GM12878 (cell line): ENCODE measurements around the gene TBCA. TPM values are rescaled to one million over a fixed set of nuclear protein-coding genes. Genes with fewer than 3 reads are reported as not detected.

Experiments
- ATAC-seq: fragments of 200-7000 bp; cut with Tn5 transposase; 3 replicates; pipeline ENCODE4 v1.9.1; 2020; ENCODE audit warnings: mild to moderate bottlenecking, moderate library complexity
- BruUV-seq: library from RNA; stranded (reverse); fragments of 400-500 nt; replicated peaks from 2 replicates; lab custom pipeline; 2021; lab: Mats Ljungman, UMichigan
- CTCF ChIA-PET: fragments of 300-600 bp; sonication (Branson Sonifier 250); formaldehyde crosslinking; extraction: SDS; loops from one replicate; lab custom pipeline; 2021; ENCODE audit warnings: inconsistent platforms; lab: Yijun Ruan, JAX
- POLR2A ChIA-PET: fragments of 350-600 bp; formaldehyde crosslinking; extraction: SDS; loops from one replicate; lab custom pipeline; 2021; ENCODE audit warnings: inconsistent platforms; lab: Charles Lee
- RAD21 ChIA-PET: fragments of 300-600 bp; sonication (Branson Sonifier 250); formaldehyde crosslinking; loops from one replicate; lab custom pipeline; 2023; ENCODE audit warnings: antibody characterized with exemption; ENCODE audit not compliant: unreplicated experiment; lab: Charles Lee
- SMC1A ChIA-PET: fragments of 300-600 bp; sonication (Branson Sonifier 250); formaldehyde crosslinking; loops from one replicate; lab custom pipeline; 2023; ENCODE audit not compliant: unreplicated experiment, uncharacterized antibody; lab: Charles Lee
- DNase-seq: peaks from one replicate; pipeline ENCODE4 v3.0.0-alpha.2; 2011; ENCODE audit warnings: low read depth, low spot score
- FAIRE-seq: peaks from 3 replicates; lab custom pipeline; 2011; peaks lifted over from hg19 to GRCh38; lab: Jason Lieb, UNC
- H2AFZ ChIP-seq: 2 replicates; pipeline ENCODE4 v1.6.0; 2011; ENCODE audit warnings: low read depth, low read length, control low read depth; ENCODE audit not compliant: control insufficient read depth
- H3K27ac ChIP-seq: 2 replicates; pipeline ENCODE4 v1.5.1; 2011; ENCODE audit warnings: control low read depth; ENCODE audit not compliant: control insufficient read depth, insufficient read depth
- H3K27me3 ChIP-seq, 2 experiments: replicated peaks in 1 of 2; 2 replicates each; pipeline versions ENCODE4 v1.6.0 to v1.6.1; 2011; ENCODE audit warnings: low read length in 1 of 2; ENCODE audit not compliant: control insufficient read depth in 2 of 2, insufficient read depth in 2 of 2
- H3K36me3 ChIP-seq, 2 experiments: 2 replicates each; pipeline ENCODE4 v1.5.1; 2011; ENCODE audit warnings: low read length in 1 of 2; ENCODE audit not compliant: control insufficient read depth in 2 of 2, insufficient read depth in 2 of 2
- H3K4me1 ChIP-seq: 2 replicates; pipeline ENCODE4 v1.6.1; 2011; ENCODE audit warnings: mild to moderate bottlenecking, low read length, moderate library complexity, mixed read lengths; ENCODE audit not compliant: control insufficient read depth, insufficient read depth
- H3K4me2 ChIP-seq: 2 replicates; pipeline ENCODE4 v1.6.0; 2011; ENCODE audit warnings: control low read depth; ENCODE audit not compliant: control insufficient read depth, insufficient read depth
- H3K4me3 ChIP-seq: fragments of 200-600 bp; sonication (generic); 2 replicates; pipeline ENCODE4 v1.5.1; 2016
- H3K79me2 ChIP-seq: 2 replicates; pipeline ENCODE4 v1.6.0; 2011; ENCODE audit warnings: low read length; ENCODE audit not compliant: control insufficient read depth, insufficient read depth
- H3K9ac ChIP-seq: 2 replicates; pipeline ENCODE4 v1.8.0; 2011; ENCODE audit warnings: low read length, control low read depth, mixed read lengths; ENCODE audit not compliant: control insufficient read depth, insufficient read depth
- H3K9me3 ChIP-seq: replicated peaks from 3 replicates; pipeline ENCODE4 v1.5.1; 2011; ENCODE audit warnings: mild to moderate bottlenecking, low read length; ENCODE audit not compliant: control insufficient read depth, insufficient read depth
- H4K20me1 ChIP-seq: 2 replicates; pipeline ENCODE4 v1.6.0; 2011; ENCODE audit not compliant: control insufficient read depth, insufficient read depth
- ATF7 ChIP-seq: fragments of 450-650 bp; IDR thresholded peaks from 2 replicates; pipeline ENCODE4 v1.6.1; 2016; ENCODE audit warnings: low read depth, mild to moderate bottlenecking
- BCLAF1 ChIP-seq: fragments of 450-650 bp; IDR thresholded peaks from 2 replicates; pipeline ENCODE4 v1.6.1; 2017; ENCODE audit warnings: antibody characterized with exemption, mild to moderate bottlenecking, moderate library complexity
- EED ChIP-seq: sonication (generic); IDR thresholded peaks from 2 replicates; pipeline ENCODE4 v1.6.1; 2016; ENCODE audit warnings: antibody characterized with exemption, low read depth
- JUNB ChIP-seq: IDR thresholded peaks from 2 replicates; pipeline ENCODE4 v1.6.1; 2016; ENCODE audit warnings: antibody characterized with exemption, mild to moderate bottlenecking
- KAT2A ChIP-seq: conservative IDR thresholded peaks from 2 replicates; pipeline ENCODE4 v1.6.1; 2011; ENCODE audit warnings: low read depth, low read length; ENCODE audit not compliant: control insufficient read depth
- MXI1 ChIP-seq: fragments of 150-350 bp; IDR thresholded peaks from 2 replicates; pipeline ENCODE4 v1.6.1; 2011; ENCODE audit warnings: low read depth, mild to moderate bottlenecking, inconsistent platforms, low read length, improper control_type of control experiment
- WGBS: methylation state at CpG from one replicate; pipeline ENCODE4 v1.1.6; 2016; ENCODE audit warnings: low lambda C conversion rate; ENCODE audit not compliant: insufficient replicate concordance, insufficient coverage; ENCODE audit errors: missing lambda C conversion rate; 5-methylcytosine and 5-hydroxymethylcytosine counted together
- in situ Hi-C: fragments of 300-500 bp; cut with MboI; formaldehyde crosslinking; loops from 9 replicates; pipeline ENCODE4 v1.14.3; 2018; ENCODE audit warnings: mixed read lengths
- intact Hi-C: fragments of 100-400 bp; cut with micrococcal nuclease; formaldehyde crosslinking; loops from one replicate; pipeline ENCODE4 v1.14.2; 2022; ENCODE audit not compliant: unreplicated experiment
- polyA plus RNA-seq, 11 experiments: library from polyadenylated mRNA; depleted of rRNA in 4 of 11; unstranded in 6 of 11; stranded (reverse) in 5 of 11; fragments of >200 nt; fragmentation: Nextera tagmentation in 4 of 11; fragmentation: Illumina TruSeq in 1 of 11; extraction: Ambion mirVana in 4 of 11; extraction: Trizol in 1 of 11; gene quantifications; 1 replicate in 1 of 11; 2 replicates in 10 of 11; pipeline versions ENCODE4 v1.2.1 to v1.2.3, GENCODE V29; 2011 to 2016; ENCODE audit warnings: inconsistent platforms in 2 of 11, missing spikeins in 2 of 11, low read depth in 1 of 11
- total RNA-seq, 4 experiments: library from RNA; depleted of rRNA in 3 of 4; stranded (reverse); fragments of >200 nt in 3 of 4; fragmentation: Illumina TruSeq in 1 of 4; extraction: Trizol in 1 of 4; gene quantifications; 2 replicates each; pipeline versions ENCODE4 v1.2.1 to v1.2.3, GENCODE V29; 2013 to 2021
- TF ChIP-seq, protein P1 (sequence below): fragments of 450-650 bp; IDR thresholded peaks from 2 replicates; pipeline ENCODE4 v1.6.1; 2018; ENCODE audit warnings: borderline replicate concordance, mild to moderate bottlenecking; ENCODE audit not compliant: partially characterized antibody

The TBCA gene
- total and polyA plus RNA-seq, 10 of the 15 experiments (the other 5 are each of a cell fraction or from before 2014, with no cell fraction given), result 86.3 to 647 (median 294) TPM

DNA sequence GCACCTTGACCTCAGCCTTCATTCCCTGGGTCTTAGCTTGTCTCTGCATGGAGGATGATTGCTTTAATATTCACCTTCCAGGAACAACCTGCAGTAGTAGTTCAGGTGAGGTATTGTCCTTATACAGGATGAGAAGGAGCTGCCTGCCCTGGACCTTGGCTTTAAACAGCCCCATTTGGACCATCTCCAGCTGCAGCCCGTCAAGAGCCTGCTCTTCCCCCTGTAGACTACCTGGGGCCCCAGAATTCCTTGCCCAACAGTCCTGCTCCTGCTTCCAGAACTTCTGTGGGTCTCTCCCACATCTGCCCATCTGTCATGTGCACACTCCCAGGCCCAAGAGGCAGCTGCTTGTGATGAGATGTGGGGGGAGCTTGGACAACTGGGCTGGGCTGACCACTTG lies 125.5 kb downstream of the TBCA start:
- no peak for FAIRE-seq
- RAD21 ChIA-PET, result interaction anchor here (0.6 to 1.8 kb wide), 3 partner anchors 10 to 90 kb away, joined by 3 to 5 read pairs (median 5); no protein-coding TSS in a partner anchor

More for the DNA sequence above, 125.5 kb downstream of the TBCA start:
- no peak for ATAC-seq
- peaks cover 0 to 2% of the 10 kb centered on the region in 2 experiments; a peak in 2 of 4 replicates for H3K27me3 ChIP-seq
- no peak overlapping the region for H3K27ac ChIP-seq
- no TSS peak for BruUV-seq
- no peaks in the 10 kb centered on the region for H3K4me1 ChIP-seq
- H3K9me3 ChIP-seq, result no peaks in the 10 kb centered on the region
- H3K79me2 ChIP-seq, result no peaks in the 10 kb centered on the region
- SMC1A ChIA-PET, result interaction anchor here (0.8 to 1.6 kb wide), 3 partner anchors 12 to 124 kb away, joined by 3 to 6 read pairs (median 3); partner anchors contain the start of gene OTP
- intact Hi-C loops (no loop called here), in situ Hi-C loops (no loop called here)
- DNase-seq, result no peak
- H4K20me1 ChIP-seq, result no peaks in the 10 kb centered on the region
- no peaks in the 10 kb centered on the region for H3K36me3 ChIP-seq
- no peak for TF ChIP-seq JUNB
- TF ChIP-seq BCLAF1, result no peak
- TF ChIP-seq, protein P1, sequence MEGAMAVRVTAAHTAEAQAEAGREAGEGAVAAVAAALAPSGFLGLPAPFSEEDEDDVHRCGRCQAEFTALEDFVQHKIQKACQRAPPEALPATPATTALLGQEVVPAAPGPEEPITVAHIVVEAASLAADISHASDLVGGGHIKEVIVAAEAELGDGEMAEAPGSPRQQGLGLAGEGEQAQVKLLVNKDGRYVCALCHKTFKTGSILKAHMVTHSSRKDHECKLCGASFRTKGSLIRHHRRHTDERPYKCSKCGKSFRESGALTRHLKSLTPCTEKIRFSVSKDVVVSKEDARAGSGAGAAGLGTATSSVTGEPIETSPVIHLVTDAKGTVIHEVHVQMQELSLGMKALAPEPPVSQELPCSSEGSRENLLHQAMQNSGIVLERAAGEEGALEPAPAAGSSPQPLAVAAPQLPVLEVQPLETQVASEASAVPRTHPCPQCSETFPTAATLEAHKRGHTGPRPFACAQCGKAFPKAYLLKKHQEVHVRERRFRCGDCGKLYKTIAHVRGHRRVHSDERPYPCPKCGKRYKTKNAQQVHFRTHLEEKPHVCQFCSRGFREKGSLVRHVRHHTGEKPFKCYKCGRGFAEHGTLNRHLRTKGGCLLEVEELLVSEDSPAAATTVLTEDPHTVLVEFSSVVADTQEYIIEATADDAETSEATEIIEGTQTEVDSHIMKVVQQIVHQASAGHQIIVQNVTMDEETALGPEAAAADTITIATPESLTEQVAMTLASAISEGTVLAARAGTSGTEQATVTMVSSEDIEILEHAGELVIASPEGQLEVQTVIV, result no peak
- no peak for TF ChIP-seq KAT2A
- TF ChIP-seq ATF7, result no peak
- no peak for TF ChIP-seq EED
- no peak for TF ChIP-seq MXI1
- POLR2A ChIA-PET, result interaction anchor here (1.5 kb wide), 1 partner anchor 11 kb away, joined by 4 read pairs; no protein-coding TSS in a partner anchor
- CTCF ChIA-PET, result interaction anchor here (1.2 to 1.6 kb wide), 2 partner anchors 12 to 90 kb away, joined by 4 to 6 read pairs; no protein-coding TSS in a partner anchor
- WGBS, result 0% methylated on average over 1 of the region's 1 CpG
- no peak overlapping the region for H3K4me3 ChIP-seq
- H2AFZ ChIP-seq, result no peak overlapping the region
- H3K4me2 ChIP-seq, result no peak overlapping the region
- no peak overlapping the region for H3K9ac ChIP-seq
